Uterus (tissue), 4 donors: Measurements from ENCODE around the gene DYNLT4. TPM values are rescaled to one million over a fixed set of nuclear protein-coding genes. Genes with fewer than 3 reads are reported as not detected.
"Not testable (repeated sequence)": the region's sequence is repeated elsewhere in the genome, so short reads cannot be mapped to it uniquely, and the experiment has no call there.

Source experiments
- DNase-seq, 2 donors: peaks; one replicate each; pipeline ENCODE4 v3.0.0-alpha.2; 2019 to 2020
- H3K27ac ChIP-seq, 2 donors: fragments of 200-600 bp; sonication (generic); 1 replicate in 1 of 2; 2 replicates in 1 of 2; pipeline ENCODE4 v1.5.1; 2016 to 2018
- H3K27me3 ChIP-seq, 2 donors: fragments of 200-600 bp; sonication (generic); one replicate each; pipeline ENCODE4 v1.5.1; 2018 to 2019; ENCODE audit warnings: control low read depth in 1 of 2
- H3K36me3 ChIP-seq, 2 donors: fragments of 200-600 bp; sonication (generic); one replicate each; pipeline ENCODE4 v1.5.1; 2019; ENCODE audit warnings: control low read depth in 1 of 2
- H3K4me1 ChIP-seq, 2 donors: fragments of 200-600 bp; sonication (generic); one replicate each; pipeline ENCODE4 v1.5.1; 2018 to 2019; ENCODE audit warnings: control low read depth in 1 of 2
- H3K4me3 ChIP-seq, 2 donors: fragments of 200-600 bp; sonication (generic); 1 replicate in 1 of 2; 2 replicates in 1 of 2; pipeline ENCODE4 v1.5.1; 2018 to 2019; ENCODE audit warnings: mild to moderate bottlenecking in 1 of 2
- H3K9me3 ChIP-seq, 2 donors: fragments of 200-600 bp; sonication (generic); one replicate each; pipeline ENCODE4 v1.5.1; 2019; ENCODE audit warnings: control low read depth in 1 of 2
- POLR2A ChIP-seq, 2 donors: fragments of 450-650 bp; IDR thresholded peaks; one replicate each; pipeline ENCODE4 v1.6.1; 2016; ENCODE audit warnings: antibody characterized with exemption in 2 of 2, mild to moderate bottlenecking in 1 of 2, moderate library complexity in 1 of 2
- intact Hi-C: fragments of 100-400 bp; cut with DNase I; formaldehyde crosslinking; loops from one replicate; pipeline ENCODE4 v1.15.1; 2023; ENCODE audit warnings: low total_unique reads
- total RNA-seq, 4 donors: library from RNA; depleted of rRNA in 3 of 4; stranded (reverse); fragments of >200 nt in 3 of 4; gene quantifications; one replicate each; pipeline versions ENCODE4 v1.1.0 to v1.2.4, GENCODE V29; 2014 to 2023
- TF ChIP-seq, protein P1 (sequence below), 4 experiments: fragments of 200-600 bp in 2 of 4; fragments of 450-650 bp in 2 of 4; sonication (generic) in 2 of 4; IDR thresholded peaks; one replicate each; pipeline ENCODE4 v1.5.1; 2016 to 2019; ENCODE audit warnings: antibody characterized with exemption in 4 of 4, mild to moderate bottlenecking in 2 of 4, moderate library complexity in 1 of 4
- donor health status: DM: yes; HTN: yes; CAD: no.

DYNLT4 gene
- total RNA-seq, 4 donors from 2014 or later = 4.4 TPM; not detected in 3

DNA sequence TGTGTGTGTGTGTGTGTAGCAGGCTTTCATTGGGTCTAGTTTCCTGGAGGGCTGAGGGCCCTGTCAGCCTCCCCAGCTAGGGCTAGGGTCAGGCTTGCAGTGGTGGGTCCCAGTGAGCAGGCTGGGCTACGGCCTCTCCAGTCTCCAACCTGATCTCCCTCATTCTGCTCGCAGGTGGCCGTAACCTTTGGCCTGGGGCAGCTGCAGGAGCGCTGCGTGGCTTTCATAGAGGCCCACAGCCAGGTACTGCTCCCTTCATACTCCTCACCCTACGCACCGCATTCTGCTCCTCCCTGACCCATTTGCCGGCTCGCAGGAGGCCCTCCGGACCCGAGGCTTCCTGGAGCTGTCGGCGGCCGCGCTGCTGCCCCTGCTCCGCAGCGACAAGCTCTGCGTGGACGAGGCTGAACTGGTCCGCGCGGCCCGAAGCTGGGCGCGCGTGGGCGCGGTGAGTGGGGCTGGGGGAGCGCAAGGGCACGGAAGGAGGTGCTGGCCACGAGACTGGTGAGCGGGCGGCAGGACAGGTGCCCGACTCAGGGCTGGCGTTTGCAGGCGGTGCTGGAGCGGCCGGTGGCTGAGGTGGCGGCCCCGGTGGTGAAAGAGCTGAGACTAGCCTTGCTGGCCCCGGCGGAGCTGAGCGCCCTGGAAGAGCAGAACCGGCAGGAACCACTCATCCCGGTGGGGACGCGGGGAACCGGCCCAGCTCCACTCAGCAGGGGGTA lies 5.8 kb upstream of the DYNLT4 start:
- H3K4me3 ChIP-seq = peak overlapping the region; percentile 27 to 39
- H3K9me3 ChIP-seq = no peaks in the 10 kb centered on the region
- no peaks in the 10 kb centered on the region for H3K27me3 ChIP-seq
- peak in 1 of 2 donors; percentile 33 for DNase-seq
- H3K36me3 ChIP-seq = no peaks in the 10 kb centered on the region
- peak overlapping the region; percentile 78 to 99 for H3K27ac ChIP-seq
- H3K4me1 ChIP-seq = peaks cover 10 to 39% of the 10 kb centered on the region in 2 donors
- intact Hi-C loops = no loop called here
- TF ChIP-seq, protein P1, sequence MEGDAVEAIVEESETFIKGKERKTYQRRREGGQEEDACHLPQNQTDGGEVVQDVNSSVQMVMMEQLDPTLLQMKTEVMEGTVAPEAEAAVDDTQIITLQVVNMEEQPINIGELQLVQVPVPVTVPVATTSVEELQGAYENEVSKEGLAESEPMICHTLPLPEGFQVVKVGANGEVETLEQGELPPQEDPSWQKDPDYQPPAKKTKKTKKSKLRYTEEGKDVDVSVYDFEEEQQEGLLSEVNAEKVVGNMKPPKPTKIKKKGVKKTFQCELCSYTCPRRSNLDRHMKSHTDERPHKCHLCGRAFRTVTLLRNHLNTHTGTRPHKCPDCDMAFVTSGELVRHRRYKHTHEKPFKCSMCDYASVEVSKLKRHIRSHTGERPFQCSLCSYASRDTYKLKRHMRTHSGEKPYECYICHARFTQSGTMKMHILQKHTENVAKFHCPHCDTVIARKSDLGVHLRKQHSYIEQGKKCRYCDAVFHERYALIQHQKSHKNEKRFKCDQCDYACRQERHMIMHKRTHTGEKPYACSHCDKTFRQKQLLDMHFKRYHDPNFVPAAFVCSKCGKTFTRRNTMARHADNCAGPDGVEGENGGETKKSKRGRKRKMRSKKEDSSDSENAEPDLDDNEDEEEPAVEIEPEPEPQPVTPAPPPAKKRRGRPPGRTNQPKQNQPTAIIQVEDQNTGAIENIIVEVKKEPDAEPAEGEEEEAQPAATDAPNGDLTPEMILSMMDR (IDR thresholded peaks at IDR 0.05) = no peak
- TF ChIP-seq POLR2A (IDR thresholded peaks at IDR 0.05) = no peak

DNA sequence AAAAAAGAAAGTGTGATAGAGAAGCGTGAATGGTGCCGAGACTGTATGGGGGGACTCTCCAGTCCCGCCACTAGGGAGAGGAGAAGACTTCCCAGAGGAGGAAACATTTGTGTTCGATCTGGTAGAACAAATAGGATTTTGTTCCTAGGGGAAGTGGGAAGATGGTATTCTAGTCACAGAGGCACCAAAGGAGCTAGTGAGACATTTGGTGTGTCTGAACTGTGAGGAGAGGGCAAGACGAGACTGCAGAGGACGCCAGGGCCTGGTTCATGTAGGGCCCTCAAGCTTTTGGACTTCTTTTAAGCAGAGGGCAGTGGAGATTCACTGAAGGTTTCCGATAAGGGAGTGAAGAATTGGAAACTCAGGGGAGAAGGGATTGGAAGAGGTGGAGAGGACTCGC lies 4.1 kb upstream of the DYNLT4 start:
- H3K27ac ChIP-seq = peak overlapping the region; percentile 99 to 100
- TF ChIP-seq POLR2A (IDR thresholded peaks at IDR 0.05) = no peak
- TF ChIP-seq, protein P1 (IDR thresholded peaks at IDR 0.05) = no peak

DNA sequence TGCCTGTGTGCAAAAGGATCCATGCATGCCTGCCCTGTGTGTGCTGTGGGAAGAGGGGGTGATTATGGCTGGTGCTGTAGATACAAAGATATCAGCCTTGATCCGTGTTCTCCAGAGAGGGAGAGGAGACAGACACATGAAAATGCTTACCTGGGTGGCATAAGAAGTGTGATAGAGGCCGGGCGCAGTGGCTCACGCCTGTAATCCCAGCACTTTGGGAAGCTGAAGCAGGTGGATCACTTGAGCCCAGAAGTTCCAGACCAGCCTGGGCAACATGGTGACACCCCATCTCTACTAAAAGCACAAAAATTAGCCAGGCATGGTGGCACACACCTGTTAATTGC lies 3.6 kb upstream of the DYNLT4 start:
- Histone ChIP-seq H3K27ac (peak overlapping the region; percentile 99 to 100), H3K4me1 (peaks cover 21 to 55% of the 10 kb centered on the region in 2 donors)
- H3K4me3 ChIP-seq, DNase-seq, H3K9me3 ChIP-seq, H3K36me3 ChIP-seq, H3K27me3 ChIP-seq, intact Hi-C loops: not testable (repeated sequence)

More for the DNA sequence above, 4.1 kb upstream of the DYNLT4 start:
- Histone ChIP-seq H3K27me3 (no peaks in the 10 kb centered on the region), H3K4me1 (peaks cover 21 to 50% of the 10 kb centered on the region in 2 donors), H3K4me3 (no peak overlapping the region), H3K9me3 (no peaks in the 10 kb centered on the region), H3K36me3 (no peaks in the 10 kb centered on the region)
- DNase-seq = peak; percentile 11 to 13
- intact Hi-C loops = no loop called here

DNA sequence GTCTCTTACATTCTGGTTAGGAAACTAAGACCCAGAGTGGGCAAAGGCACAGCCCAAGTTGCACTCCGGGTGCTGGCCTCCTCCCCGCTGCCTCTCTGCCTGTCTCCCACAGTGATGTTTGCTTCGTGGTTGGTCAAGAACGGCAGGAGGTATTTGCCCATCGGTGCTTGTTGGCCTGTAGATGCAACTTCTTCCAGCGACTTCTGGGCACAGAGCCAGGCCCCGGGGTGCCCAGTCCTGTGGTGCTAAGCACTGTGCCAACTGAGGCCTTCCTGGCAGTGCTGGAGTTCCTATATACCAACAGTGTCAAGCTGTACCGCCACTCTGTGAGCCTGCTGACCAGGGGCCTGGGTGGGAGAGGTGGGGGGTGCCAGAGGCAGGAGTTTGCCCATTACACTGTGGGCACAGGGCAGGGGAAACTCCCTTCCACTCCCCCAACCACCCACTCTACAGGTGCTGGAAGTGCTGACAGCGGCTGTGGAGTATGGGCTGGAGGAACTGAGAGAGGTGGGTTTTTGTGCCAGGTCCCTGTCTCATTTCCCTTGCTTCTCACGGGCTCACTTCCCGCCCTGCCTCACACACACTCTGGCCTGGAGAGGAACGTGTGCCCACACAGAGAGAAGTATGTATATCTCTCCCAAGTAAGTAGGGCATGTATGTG lies 3.1 kb upstream of the DYNLT4 start:
- H3K9me3 ChIP-seq = no peaks in the 10 kb centered on the region
- H3K4me1 ChIP-seq = peaks cover 21 to 56% of the 10 kb centered on the region in 2 donors
- intact Hi-C loops = no loop called here
- H3K36me3 ChIP-seq = no peaks in the 10 kb centered on the region
- peak in 1 of 2 donors; percentile 62 for DNase-seq
- peak overlapping the region; percentile 99 to 100 for H3K27ac ChIP-seq
- no peak for TF ChIP-seq POLR2A (IDR thresholded peaks at IDR 0.05)
- TF ChIP-seq, protein P1 (IDR thresholded peaks at IDR 0.05) = no peak
- no peaks in the 10 kb centered on the region for H3K27me3 ChIP-seq
- H3K4me3 ChIP-seq = peak overlapping the region; percentile 21 to 46

DNA sequence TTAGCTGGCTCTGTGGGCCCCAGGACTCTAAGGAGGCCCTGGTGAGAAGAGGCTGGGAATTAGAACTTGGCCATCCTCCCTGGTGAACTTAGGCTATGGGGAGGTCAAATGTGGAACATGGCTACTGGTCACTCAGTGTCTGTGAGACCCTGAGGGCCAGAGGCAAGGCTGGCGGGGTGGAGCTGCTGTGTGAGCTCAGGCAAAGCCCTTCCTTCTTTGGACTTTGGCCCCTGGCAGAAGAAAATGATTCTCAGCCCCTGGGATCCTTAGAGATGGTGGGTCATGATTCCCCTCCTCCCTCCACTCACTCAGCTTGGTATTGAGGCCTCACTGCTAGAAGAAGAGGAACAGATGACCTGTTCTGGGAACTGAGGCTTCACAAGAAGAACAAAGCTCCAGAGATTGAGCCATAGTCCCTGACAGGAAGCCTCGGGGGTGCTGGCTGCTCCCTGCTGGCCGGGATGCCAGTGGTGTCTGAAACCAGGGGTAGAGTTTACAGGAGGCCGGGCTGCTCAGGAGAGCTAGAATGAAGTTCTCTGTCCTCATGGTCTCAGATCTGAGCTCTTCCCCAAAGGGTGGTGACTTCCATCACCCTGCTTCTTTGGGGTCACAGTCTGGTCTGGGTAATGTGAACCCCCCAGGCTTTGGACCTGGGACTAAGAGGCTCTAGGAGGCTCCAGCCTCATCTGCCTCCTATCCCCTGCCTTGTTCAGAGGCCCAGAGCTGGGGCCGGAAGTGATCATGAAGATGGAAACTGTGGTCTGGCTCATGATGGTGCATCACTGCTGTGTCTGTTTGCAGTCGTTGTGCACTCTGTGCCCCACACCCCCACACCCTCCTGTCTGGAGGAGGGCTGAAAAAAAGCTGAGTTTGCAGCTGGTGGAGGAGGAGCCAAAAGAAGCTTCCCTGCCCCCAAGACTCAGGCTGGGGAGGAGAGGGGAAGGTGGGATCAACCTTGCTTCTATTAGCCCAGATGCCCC lies 2.1 kb upstream of the DYNLT4 start:
- peak overlapping the region; percentile 21 to 46 for H3K4me3 ChIP-seq
- TF ChIP-seq, protein P1 (IDR thresholded peaks at IDR 0.05) = no peak
- TF ChIP-seq POLR2A (IDR thresholded peaks at IDR 0.05) = peak; percentile 13 to 47
- H3K36me3 ChIP-seq = no peaks in the 10 kb centered on the region
- no peaks in the 10 kb centered on the region for H3K27me3 ChIP-seq
- H3K4me1 ChIP-seq = peaks cover 21 to 56% of the 10 kb centered on the region in 2 donors
- H3K9me3 ChIP-seq = no peaks in the 10 kb centered on the region
- intact Hi-C loops = no loop called here
- DNase-seq = peak; percentile 69 to 73
- H3K27ac ChIP-seq = peak overlapping the region; percentile 99 to 100
